Activated gamma-delta T cell treated with anti-CD3 and anti-CD28 coated beads, Interleukin-2, amount 50 U/mL, for 16 hours (primary cell): Measurements from ENCODE around the gene PMAIP1.

ENCODE experiments used
- DNase-seq: peaks from one replicate; pipeline ENCODE4 v3.0.0-alpha.2; 2020; ENCODE audit warnings: low read depth

The PMAIP1 gene

GRCh38 chr18:59915606-59916005 is 15.8 kb downstream of the PMAIP1 start:
- DNase-seq: no peak

- no peak for DNase-seq
Measured at GRCh38 chr18:59916746-59917145, 16.9 kb downstream of the PMAIP1 start.

GRCh38 chr18:59917422-59917821 is 17.6 kb downstream of the PMAIP1 start:
- DNase-seq: no peak

- DNase-seq: no peak
Measured at GRCh38 chr18:59918320-59918755, 18.5 kb downstream of the PMAIP1 start.

- no peak for DNase-seq
Measured at GRCh38 chr18:59918997-59919396, 19.2 kb downstream of the PMAIP1 start.

GRCh38 chr18:59921384-59921891 is 21.6 kb downstream of the PMAIP1 start:
- peak; percentile 23 for DNase-seq

- DNase-seq: no peak
Measured at GRCh38 chr18:59923539-59924196, 23.9 kb downstream of the PMAIP1 start.

- DNase-seq: no peak
Measured at GRCh38 chr18:59926131-59926530, 26.3 kb downstream of the PMAIP1 start.

- no peak for DNase-seq
Measured at GRCh38 chr18:59927246-59927825, 27.5 kb downstream of the PMAIP1 start.

- no peak for DNase-seq
Measured at GRCh38 chr18:59928201-59928600, 28.4 kb downstream of the PMAIP1 start.

GRCh38 chr18:59929621-59930295 is 30.0 kb downstream of the PMAIP1 start:
- DNase-seq: no peak

- no peak for DNase-seq
Measured at GRCh38 chr18:59932401-59932800, 32.6 kb downstream of the PMAIP1 start.

GRCh38 chr18:59938676-59939075 is 38.9 kb downstream of the PMAIP1 start:
- DNase-seq: no peak

- DNase-seq: no peak
Measured at GRCh38 chr18:59939127-59939526, 39.3 kb downstream of the PMAIP1 start.

GRCh38 chr18:59940068-59940467 is 40.3 kb downstream of the PMAIP1 start:
- no peak for DNase-seq

- no peak for DNase-seq
Measured at GRCh38 chr18:59941331-59941730, 41.5 kb downstream of the PMAIP1 start.

GRCh38 chr18:59942601-59943000 is 42.8 kb downstream of the PMAIP1 start:
- no peak for DNase-seq

- no peak for DNase-seq
Measured at GRCh38 chr18:59945544-59945943, 45.7 kb downstream of the PMAIP1 start.

- no peak for DNase-seq
Measured at GRCh38 chr18:59950215-59950944, 50.6 kb downstream of the PMAIP1 start.

GRCh38 chr18:59951591-59951990 is 51.8 kb downstream of the PMAIP1 start:
- no peak for DNase-seq

- DNase-seq: no peak
Measured at GRCh38 chr18:59952283-59953007, 52.6 kb downstream of the PMAIP1 start.
